ENCODE measurements around the gene MAPK4.
"Not testable (repeated sequence)": the region's sequence is repeated elsewhere in the genome, so short reads cannot be mapped to it uniquely, and the experiment has no call there.

Gene MAPK4

DNA sequence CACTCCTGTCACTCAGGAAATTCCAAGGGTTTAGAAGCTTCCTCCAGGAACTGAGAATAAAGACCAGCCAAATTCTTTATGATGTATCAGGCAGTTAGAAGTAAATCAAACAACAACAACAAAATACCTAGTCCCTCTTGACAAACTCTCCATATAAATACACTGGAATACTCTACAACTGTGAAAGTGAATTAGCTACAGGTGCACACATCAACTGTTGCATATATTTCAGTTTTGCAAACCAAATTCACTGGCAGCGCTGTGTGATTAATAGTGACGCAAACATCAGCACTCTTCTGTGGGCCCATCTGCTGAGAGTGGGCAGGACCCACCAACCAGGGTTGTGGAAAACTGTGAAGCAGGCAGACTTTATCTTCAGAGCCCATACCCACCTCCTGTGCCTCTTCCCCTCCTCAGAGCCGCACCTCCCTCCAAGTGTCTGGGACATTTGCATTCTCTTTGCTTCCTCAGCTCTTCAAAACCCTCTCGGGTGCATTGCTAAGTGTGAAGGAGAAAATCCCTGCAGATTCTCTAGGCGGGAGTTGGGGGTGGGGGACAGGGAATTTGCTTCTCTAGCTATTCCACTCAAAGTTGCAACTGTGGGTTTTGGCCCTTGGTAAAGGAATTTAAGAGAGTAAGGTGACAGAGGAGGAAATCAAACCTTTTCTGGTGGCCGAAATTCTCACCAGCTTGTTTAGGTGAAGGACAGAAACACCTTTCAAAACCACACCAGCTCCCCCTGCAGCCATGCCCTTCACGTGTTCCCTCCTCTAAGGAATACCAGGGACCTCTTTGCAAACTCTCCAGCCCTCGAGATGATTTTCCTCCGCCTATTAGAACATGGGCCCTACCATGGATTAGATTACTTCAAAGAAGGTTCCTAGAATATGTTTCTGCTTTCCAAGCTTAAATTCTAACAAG is 140.6 kb downstream of the MAPK4 start:
- Histone ChIP-seq H3K27me3 (ENCODE audit: insufficient read depth, low read length) (peaks cover 4% of the 10 kb centered on the region), H3K4me3 (ENCODE audit: low read depth, low read length) (no peak overlapping the region), H3K27ac (ENCODE audit: low read depth, low read length) (no peak overlapping the region), H3K79me2 (ENCODE audit: control insufficient read depth, insufficient read depth, low read length, unreplicated experiment) (no peaks in the 10 kb centered on the region), H3K4me1 (ENCODE audit: control insufficient read depth, insufficient read depth, low read length, unreplicated experiment) (no peaks in the 10 kb centered on the region), H3K36me3 (ENCODE audit: insufficient read depth, low read length) (no peaks in the 10 kb centered on the region), H2AFZ (ENCODE audit: low read length, unreplicated experiment) (no peak overlapping the region)

GRCh38 chr18:50704357-50704940 is 144.6 kb downstream of the MAPK4 start:
- Histone ChIP-seq H3K27ac (ENCODE audit: low read depth, low read length) (no peak overlapping the region), H3K27me3 (ENCODE audit: insufficient read depth, low read length) (no peaks in the 10 kb centered on the region; the same call in 1 of the 2 replicates), H3K4me1 (ENCODE audit: control insufficient read depth, insufficient read depth, low read length, unreplicated experiment) (no peaks in the 10 kb centered on the region), H3K36me3 (ENCODE audit: insufficient read depth, low read length) (no peaks in the 10 kb centered on the region), H3K79me2 (ENCODE audit: control insufficient read depth, insufficient read depth, low read length, unreplicated experiment) (no peaks in the 10 kb centered on the region), H3K4me3 (ENCODE audit: low read depth, low read length) (no peak overlapping the region), H2AFZ (ENCODE audit: low read length, unreplicated experiment) (no peak overlapping the region)

DNA sequence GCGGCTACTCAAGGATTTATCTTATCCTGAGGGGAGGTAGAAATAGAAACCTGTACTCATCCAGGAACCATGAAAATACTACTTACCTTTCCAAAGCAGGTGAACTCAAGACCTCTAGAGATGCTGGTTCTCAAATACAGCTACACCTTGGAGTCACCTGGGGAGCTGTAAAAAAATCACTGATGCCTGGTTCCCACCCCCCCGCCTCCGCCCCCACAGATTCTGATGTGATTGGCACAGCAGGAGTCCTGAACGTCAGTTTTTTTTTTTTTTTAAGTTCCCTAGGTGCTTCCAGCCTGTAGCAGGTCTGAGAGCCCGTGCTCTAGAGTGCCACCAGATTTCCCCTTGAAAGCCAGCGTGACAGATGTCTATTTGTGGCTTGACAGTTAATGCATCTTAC is 146.3 kb downstream of the MAPK4 start:
- H3K27ac ChIP-seq (ENCODE audit: low read depth, low read length), result no peak overlapping the region
- no peak overlapping the region for H3K4me3 ChIP-seq (ENCODE audit: low read depth, low read length)
- no peak overlapping the region for H2AFZ ChIP-seq (ENCODE audit: low read length, unreplicated experiment)
- H3K4me1 ChIP-seq (ENCODE audit: control insufficient read depth, insufficient read depth, low read length, unreplicated experiment), result no peaks in the 10 kb centered on the region
- H3K79me2 ChIP-seq (ENCODE audit: control insufficient read depth, insufficient read depth, low read length, unreplicated experiment), result no peaks in the 10 kb centered on the region
- no peaks in the 10 kb centered on the region for H3K27me3 ChIP-seq (ENCODE audit: insufficient read depth, low read length)
- no peaks in the 10 kb centered on the region for H3K36me3 ChIP-seq (ENCODE audit: insufficient read depth, low read length)

- Histone ChIP-seq H3K4me3 (ENCODE audit: low read depth, low read length) (no peak overlapping the region), H2AFZ (ENCODE audit: low read length, unreplicated experiment) (no peak overlapping the region), H3K27me3 (ENCODE audit: insufficient read depth, low read length) (no peaks in the 10 kb centered on the region), H3K27ac (ENCODE audit: low read depth, low read length) (no peak overlapping the region), H3K4me1 (ENCODE audit: control insufficient read depth, insufficient read depth, low read length, unreplicated experiment) (no peaks in the 10 kb centered on the region), H3K79me2 (ENCODE audit: control insufficient read depth, insufficient read depth, low read length, unreplicated experiment) (no peaks in the 10 kb centered on the region), H3K36me3 (ENCODE audit: insufficient read depth, low read length) (no peaks in the 10 kb centered on the region)
Observed at GRCh38 chr18:50706651-50707050, 146.8 kb downstream of the MAPK4 start.

DNA sequence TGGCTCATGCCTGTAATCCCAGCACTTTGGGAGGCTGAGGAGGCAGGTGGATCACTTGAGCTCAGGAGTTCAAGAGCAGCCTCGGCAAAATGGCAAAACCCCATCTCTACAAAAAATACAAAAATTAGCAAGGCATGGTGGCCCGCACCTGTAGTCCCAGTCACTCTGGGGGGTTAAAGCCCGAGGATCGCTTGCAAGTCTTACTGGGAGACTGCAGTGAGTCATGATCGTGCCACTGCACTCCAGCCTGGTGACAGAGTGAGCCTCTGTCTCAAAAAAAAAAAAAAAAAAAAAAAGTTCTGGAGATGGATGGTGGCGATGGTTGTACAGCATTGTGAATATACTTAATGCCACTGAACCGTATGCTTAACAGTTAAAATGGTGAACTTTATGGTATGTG is 147.4 kb downstream of the MAPK4 start:
- not testable (repeated sequence) for H3K36me3 ChIP-seq (ENCODE audit: insufficient read depth, low read length); H3K27me3 ChIP-seq (ENCODE audit: insufficient read depth, low read length); H3K79me2 ChIP-seq (ENCODE audit: control insufficient read depth, insufficient read depth, low read length, unreplicated experiment); H3K4me3 ChIP-seq (ENCODE audit: low read depth, low read length); H2AFZ ChIP-seq (ENCODE audit: low read length, unreplicated experiment); H3K27ac ChIP-seq (ENCODE audit: low read depth, low read length); H3K4me1 ChIP-seq (ENCODE audit: control insufficient read depth, insufficient read depth, low read length, unreplicated experiment)

DNA sequence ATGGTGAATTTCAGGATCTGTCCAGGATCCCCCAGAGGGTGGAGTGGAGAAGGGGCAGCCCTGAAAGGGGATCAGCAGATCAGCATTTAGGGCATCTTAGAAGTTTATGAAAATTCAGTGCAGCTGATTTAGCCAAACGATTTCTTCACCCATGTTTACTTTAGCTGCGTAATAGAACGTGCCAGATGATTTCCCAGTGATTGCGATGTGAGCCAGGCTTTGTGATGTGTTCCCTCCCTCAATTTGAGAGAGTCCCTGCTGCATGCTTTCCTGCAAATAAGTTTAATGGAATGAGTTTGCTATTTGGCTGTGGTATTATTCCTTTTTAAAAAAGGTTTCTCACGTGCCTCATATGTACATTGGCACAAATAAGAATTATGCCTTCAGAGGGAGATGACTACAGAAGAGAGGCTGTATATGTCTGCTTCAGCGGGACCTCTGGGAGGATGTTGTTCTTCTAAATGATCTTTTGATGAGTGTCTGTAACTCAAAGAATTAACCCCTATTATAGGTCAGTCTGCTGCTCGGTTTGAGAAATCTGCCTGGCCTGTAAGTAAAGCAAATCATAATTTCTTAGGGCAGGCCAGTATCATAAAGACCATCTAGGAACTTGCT is 148.1 kb downstream of the MAPK4 start:
- H3K4me1 ChIP-seq (ENCODE audit: control insufficient read depth, insufficient read depth, low read length, unreplicated experiment), result no peaks in the 10 kb centered on the region
- no peaks in the 10 kb centered on the region; the same call in 1 of the 2 replicates for H3K27me3 ChIP-seq (ENCODE audit: insufficient read depth, low read length)
- no peak overlapping the region for H3K4me3 ChIP-seq (ENCODE audit: low read depth, low read length)
- no peaks in the 10 kb centered on the region for H3K36me3 ChIP-seq (ENCODE audit: insufficient read depth, low read length)
- H2AFZ ChIP-seq (ENCODE audit: low read length, unreplicated experiment), result no peak overlapping the region
- H3K27ac ChIP-seq (ENCODE audit: low read depth, low read length), result no peak overlapping the region
- no peaks in the 10 kb centered on the region for H3K79me2 ChIP-seq (ENCODE audit: control insufficient read depth, insufficient read depth, low read length, unreplicated experiment)

DNA sequence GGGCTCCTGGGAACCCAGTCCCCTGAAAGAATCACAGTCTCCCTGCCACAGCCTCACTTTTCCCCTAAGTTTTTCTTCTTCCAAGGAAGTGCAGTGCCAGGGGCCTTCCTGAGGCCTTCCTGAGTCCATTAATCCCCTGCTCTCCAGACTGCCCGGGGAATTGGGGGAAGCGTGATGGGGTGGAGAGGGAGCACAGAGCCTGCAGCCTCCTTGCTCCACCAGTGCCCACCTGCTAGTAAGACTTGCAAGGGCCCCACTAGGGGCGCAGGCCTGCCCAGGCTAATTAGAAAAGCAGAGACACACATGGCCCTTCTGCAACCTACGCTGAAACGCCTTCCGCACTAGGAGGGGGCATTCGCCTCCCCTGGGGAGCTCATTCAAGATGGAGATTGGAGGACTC is 149.3 kb downstream of the MAPK4 start:
- no peaks in the 10 kb centered on the region; the same call in 1 of the 2 replicates for H3K27me3 ChIP-seq (ENCODE audit: insufficient read depth, low read length)
- no peak overlapping the region for H3K4me3 ChIP-seq (ENCODE audit: low read depth, low read length)
- no peaks in the 10 kb centered on the region for H3K79me2 ChIP-seq (ENCODE audit: control insufficient read depth, insufficient read depth, low read length, unreplicated experiment)
- no peak overlapping the region for H3K27ac ChIP-seq (ENCODE audit: low read depth, low read length)
- H3K4me1 ChIP-seq (ENCODE audit: control insufficient read depth, insufficient read depth, low read length, unreplicated experiment), result no peaks in the 10 kb centered on the region
- no peak overlapping the region for H2AFZ ChIP-seq (ENCODE audit: low read length, unreplicated experiment)
- no peaks in the 10 kb centered on the region for H3K36me3 ChIP-seq (ENCODE audit: insufficient read depth, low read length)

DNA sequence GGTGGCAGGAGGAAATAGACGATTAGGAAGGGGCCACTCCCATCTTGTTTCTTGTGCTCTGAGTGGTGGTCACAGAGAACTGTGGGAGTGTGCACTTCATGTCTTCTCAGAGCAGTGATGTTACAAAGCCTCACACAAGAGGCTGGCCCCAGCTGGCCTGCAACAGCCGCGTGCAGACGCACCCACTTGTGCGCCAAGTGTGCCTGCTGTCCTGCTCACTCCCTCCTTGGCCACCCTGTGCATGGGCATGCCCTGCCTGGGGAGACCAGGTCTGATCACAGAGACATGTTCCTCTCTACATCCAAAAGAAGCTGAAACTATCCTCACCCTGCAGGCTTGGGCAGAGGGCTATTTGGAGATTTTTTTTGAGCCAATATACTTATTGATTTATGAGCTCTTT is 151.5 kb downstream of the MAPK4 start:
- H3K79me2 ChIP-seq (ENCODE audit: control insufficient read depth, insufficient read depth, low read length, unreplicated experiment), result no peaks in the 10 kb centered on the region
- no peak overlapping the region for H3K27ac ChIP-seq (ENCODE audit: low read depth, low read length)
- H3K4me1 ChIP-seq (ENCODE audit: control insufficient read depth, insufficient read depth, low read length, unreplicated experiment), result no peaks in the 10 kb centered on the region
- no peak overlapping the region for H2AFZ ChIP-seq (ENCODE audit: low read length, unreplicated experiment)
- H3K36me3 ChIP-seq (ENCODE audit: insufficient read depth, low read length), result no peaks in the 10 kb centered on the region
- no peak overlapping the region for H3K4me3 ChIP-seq (ENCODE audit: low read depth, low read length)
- H3K27me3 ChIP-seq (ENCODE audit: insufficient read depth, low read length), result no peaks in the 10 kb centered on the region; the same call in 1 of the 2 replicates

DNA sequence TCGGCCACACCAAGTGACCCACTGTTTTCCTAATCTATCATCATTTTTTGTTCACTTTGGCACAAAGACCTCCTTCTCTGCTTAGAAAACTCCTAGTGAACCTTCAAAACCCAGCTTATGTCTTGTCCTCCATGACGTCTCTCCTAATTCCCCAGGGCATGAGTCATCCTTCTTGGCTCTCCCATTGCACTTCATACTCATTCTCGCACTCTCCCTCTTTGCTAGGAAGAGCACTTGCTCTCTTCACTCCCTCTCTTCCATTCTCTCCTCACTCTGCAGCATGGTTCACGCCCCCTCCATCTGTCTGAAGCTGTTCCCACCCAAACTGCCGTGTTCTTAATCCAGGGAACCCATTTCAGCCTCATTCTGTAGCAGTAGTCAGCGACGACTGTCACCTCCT is 156.0 kb downstream of the MAPK4 start:
- H3K27me3 ChIP-seq (ENCODE audit: insufficient read depth, low read length), result no peaks in the 10 kb centered on the region; the same call in 1 of the 2 replicates
- H3K79me2 ChIP-seq (ENCODE audit: control insufficient read depth, insufficient read depth, low read length, unreplicated experiment), result no peaks in the 10 kb centered on the region
- H3K36me3 ChIP-seq (ENCODE audit: insufficient read depth, low read length), result no peaks in the 10 kb centered on the region
- H3K27ac ChIP-seq (ENCODE audit: low read depth, low read length), result no peak overlapping the region
- H3K4me1 ChIP-seq (ENCODE audit: control insufficient read depth, insufficient read depth, low read length, unreplicated experiment), result no peaks in the 10 kb centered on the region
- no peak overlapping the region for H3K4me3 ChIP-seq (ENCODE audit: low read depth, low read length)
- no peak overlapping the region for H2AFZ ChIP-seq (ENCODE audit: low read length, unreplicated experiment)

DNA sequence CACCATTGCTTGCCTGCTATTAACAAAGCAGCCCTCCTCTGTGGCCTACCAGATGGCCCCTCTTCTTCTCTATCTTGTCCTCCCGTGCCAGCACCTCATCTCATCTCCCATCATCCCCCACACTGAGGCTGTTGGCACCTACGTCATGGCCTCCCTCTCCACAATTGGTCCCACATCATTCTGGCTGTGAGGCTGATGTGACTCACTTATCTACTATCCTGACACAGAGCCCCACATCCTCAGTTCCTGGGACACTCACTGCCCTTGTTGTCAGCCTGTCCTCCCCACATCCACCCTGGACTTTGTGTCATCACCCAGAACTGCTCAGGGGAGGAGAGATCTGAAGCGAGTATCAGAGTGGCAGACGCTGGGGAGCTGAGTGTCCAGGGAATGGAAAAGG is 157.0 kb downstream of the MAPK4 start:
- Histone ChIP-seq H3K4me3 (ENCODE audit: low read depth, low read length) (no peak overlapping the region), H2AFZ (ENCODE audit: low read length, unreplicated experiment) (no peak overlapping the region), H3K79me2 (ENCODE audit: control insufficient read depth, insufficient read depth, low read length, unreplicated experiment) (no peaks in the 10 kb centered on the region), H3K36me3 (ENCODE audit: insufficient read depth, low read length) (no peaks in the 10 kb centered on the region), H3K4me1 (ENCODE audit: control insufficient read depth, insufficient read depth, low read length, unreplicated experiment) (no peaks in the 10 kb centered on the region), H3K27me3 (ENCODE audit: insufficient read depth, low read length) (no peaks in the 10 kb centered on the region; the same call in 1 of the 2 replicates), H3K27ac (ENCODE audit: low read depth, low read length) (no peak overlapping the region)

Measured in ACC112 (cell line).